ENCODE measurements around the gene PPIL3. TPM values are rescaled to one million over a fixed set of nuclear protein-coding genes. Genes with fewer than 3 reads are reported as not detected.

Gene PPIL3
- total RNA-seq, 1 donor from 2014 or later = 34.5 TPM

DNA sequence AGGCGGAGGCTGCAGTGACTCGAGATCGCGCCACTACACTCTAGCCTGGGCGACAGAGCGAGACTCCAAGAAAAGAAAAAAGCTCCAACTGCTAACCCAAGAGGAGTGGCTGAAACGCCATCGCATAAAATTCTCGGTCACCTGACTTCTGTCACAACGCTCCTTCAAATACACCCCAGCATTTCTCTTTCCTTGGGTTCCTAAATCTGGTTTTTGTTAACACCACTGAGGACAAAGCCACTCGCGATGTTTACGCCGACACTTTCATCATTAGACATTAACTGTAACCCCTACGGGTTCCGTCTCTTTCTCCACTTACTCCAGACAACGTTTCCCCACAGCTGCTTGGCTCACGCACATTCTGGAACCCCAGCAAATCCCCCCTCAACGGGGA is 25.1 kb downstream of the PPIL3 start:
- TF ChIP-seq, protein P1, sequence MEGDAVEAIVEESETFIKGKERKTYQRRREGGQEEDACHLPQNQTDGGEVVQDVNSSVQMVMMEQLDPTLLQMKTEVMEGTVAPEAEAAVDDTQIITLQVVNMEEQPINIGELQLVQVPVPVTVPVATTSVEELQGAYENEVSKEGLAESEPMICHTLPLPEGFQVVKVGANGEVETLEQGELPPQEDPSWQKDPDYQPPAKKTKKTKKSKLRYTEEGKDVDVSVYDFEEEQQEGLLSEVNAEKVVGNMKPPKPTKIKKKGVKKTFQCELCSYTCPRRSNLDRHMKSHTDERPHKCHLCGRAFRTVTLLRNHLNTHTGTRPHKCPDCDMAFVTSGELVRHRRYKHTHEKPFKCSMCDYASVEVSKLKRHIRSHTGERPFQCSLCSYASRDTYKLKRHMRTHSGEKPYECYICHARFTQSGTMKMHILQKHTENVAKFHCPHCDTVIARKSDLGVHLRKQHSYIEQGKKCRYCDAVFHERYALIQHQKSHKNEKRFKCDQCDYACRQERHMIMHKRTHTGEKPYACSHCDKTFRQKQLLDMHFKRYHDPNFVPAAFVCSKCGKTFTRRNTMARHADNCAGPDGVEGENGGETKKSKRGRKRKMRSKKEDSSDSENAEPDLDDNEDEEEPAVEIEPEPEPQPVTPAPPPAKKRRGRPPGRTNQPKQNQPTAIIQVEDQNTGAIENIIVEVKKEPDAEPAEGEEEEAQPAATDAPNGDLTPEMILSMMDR (IDR thresholded peaks at IDR 0.05; ENCODE audit: insufficient read depth, low read length, severe bottlenecking) = no peak
- H3K27me3 ChIP-seq (ENCODE audit: control insufficient read depth, insufficient read depth, low read length) = no peaks in the 10 kb centered on the region
- peaks cover 6% of the 10 kb centered on the region for H3K36me3 ChIP-seq (ENCODE audit: control insufficient read depth, insufficient read depth, low read length)
- FAIRE-seq = no peak
- DNase-seq (ENCODE audit: low read depth) = no peak
- H3K4me3 ChIP-seq (ENCODE audit: low read depth, low read length) = peak overlapping the region; percentile 79

DNA sequence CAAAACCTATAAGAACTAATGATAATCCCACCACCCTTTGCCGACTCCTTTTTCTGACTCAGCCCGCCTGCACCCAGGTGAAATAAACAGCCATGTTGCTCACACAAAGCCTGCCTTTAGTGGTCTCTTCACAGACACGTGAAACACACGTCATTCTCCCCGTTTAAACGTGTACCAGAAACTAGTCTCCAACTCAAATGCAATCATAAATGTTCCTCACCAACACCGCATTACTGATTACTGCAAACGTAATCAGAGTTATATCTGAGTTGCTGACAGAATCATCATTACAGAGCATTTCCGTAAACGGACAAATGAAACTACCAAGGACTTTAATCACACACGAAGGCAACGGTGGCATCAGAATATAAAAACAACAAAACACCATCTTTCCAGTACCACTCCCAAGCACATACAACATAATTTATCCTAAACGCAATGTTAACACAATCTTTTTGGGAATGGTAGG is 26.3 kb downstream of the PPIL3 start:
- H3K36me3 ChIP-seq (ENCODE audit: control insufficient read depth, insufficient read depth, low read length) = peaks cover 11% of the 10 kb centered on the region
- TF ChIP-seq, protein P1 (IDR thresholded peaks at IDR 0.05; ENCODE audit: insufficient read depth, low read length, severe bottlenecking) = no peak
- no peak for FAIRE-seq
- H3K27me3 ChIP-seq (ENCODE audit: control insufficient read depth, insufficient read depth, low read length) = no peaks in the 10 kb centered on the region
- DNase-seq (ENCODE audit: low read depth) = peak; percentile 82
- H3K4me3 ChIP-seq (ENCODE audit: low read depth, low read length) = peak overlapping the region; percentile 79

DNA sequence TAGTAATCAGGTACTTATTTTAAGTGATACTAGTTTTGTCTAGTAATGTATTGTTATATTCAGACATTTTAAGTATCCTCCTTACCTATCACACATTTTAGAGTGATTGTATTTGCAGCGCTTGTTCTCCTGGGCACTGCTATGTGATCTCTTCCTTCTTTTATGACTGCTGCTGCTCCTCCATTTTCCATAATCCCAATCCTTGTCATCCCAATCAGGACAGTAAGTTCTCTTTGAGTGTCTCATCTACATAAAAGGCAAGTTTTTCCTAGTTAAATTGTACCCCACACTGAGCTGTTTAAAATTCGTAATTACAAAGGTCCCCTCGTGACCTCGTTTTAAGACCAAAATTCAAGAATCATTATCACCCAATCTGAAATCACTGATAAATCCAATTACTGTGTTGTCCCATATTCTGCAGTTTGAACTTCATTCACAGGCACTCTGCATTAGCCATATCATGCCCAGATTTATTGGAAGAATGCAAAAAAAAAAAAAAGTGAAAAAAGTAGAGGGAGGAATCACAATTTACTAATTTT is 27.2 kb downstream of the PPIL3 start:
- H3K27me3 ChIP-seq (ENCODE audit: control insufficient read depth, insufficient read depth, low read length) = no peaks in the 10 kb centered on the region
- TF ChIP-seq, protein P1 (IDR thresholded peaks at IDR 0.05; ENCODE audit: insufficient read depth, low read length, severe bottlenecking) = no peak
- H3K36me3 ChIP-seq (ENCODE audit: control insufficient read depth, insufficient read depth, low read length) = peaks cover 14% of the 10 kb centered on the region
- H3K4me3 ChIP-seq (ENCODE audit: low read depth, low read length) = peak overlapping the region; percentile 79
- FAIRE-seq (no peak), DNase-seq (ENCODE audit: low read depth) (no peak)

DNA sequence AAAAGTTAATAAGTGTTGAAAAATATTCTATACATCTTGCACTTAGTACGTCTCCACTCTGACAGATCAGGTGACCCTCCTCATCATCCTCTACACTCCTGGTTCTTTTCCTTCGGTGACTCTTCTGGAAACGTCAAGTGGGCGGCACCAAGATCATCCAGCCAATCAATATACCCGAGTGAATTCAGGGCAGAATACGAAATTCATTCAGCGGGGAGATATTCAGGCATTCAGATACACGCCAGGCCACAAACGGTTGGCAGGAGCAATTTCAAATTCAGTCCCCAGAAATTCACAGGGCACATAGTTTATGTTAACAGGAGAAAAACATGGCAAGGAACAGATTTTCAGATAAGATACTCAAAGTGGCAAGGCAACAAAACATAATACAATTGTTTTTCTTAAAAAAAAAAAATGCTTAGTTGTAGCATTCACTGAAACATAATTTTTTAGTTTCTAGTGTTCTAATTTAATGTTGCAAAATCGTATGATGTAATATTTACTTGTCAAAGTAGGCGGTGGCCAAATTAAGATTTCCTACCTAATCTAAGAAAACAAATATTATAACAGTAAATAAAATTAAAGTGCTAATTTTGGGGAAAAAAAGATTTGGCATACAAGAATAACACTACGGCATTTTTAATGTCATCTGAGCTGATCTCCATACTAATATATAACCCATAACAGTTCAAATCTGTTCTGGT is 28.6 kb downstream of the PPIL3 start:
- Histone ChIP-seq H3K27me3 (ENCODE audit: control insufficient read depth, insufficient read depth, low read length) (no peaks in the 10 kb centered on the region), H3K36me3 (ENCODE audit: control insufficient read depth, insufficient read depth, low read length) (peaks cover 19% of the 10 kb centered on the region), H3K4me3 (ENCODE audit: low read depth, low read length) (no peak overlapping the region)
- TF ChIP-seq, protein P1 (IDR thresholded peaks at IDR 0.05; ENCODE audit: insufficient read depth, low read length, severe bottlenecking) = no peak
- DNase-seq (ENCODE audit: low read depth) = peak; percentile 45
- FAIRE-seq = no peak

DNA sequence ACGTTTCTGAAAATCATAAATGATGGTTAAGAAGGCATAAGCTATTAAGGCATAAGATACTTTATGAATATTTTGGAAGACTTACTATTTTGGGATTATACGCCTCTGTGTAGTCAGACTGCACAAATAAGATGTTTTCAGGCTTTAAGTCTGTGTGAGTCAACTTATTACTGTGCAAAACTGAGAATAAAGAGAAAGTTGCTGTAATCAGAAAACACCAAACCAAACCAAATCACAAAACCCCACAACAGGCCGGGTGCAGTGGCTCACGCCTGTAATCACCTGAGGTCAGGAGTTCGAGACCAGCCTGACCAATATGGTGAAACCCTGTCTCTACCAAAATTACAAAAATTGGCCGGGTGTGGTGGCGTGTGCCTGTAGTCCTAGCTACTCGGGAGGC is 32.1 kb downstream of the PPIL3 start:
- H3K36me3 ChIP-seq (ENCODE audit: control insufficient read depth, insufficient read depth, low read length) = peaks cover 22% of the 10 kb centered on the region
- DNase-seq (ENCODE audit: low read depth) = no peak
- TF ChIP-seq, protein P1 (IDR thresholded peaks at IDR 0.05; ENCODE audit: insufficient read depth, low read length, severe bottlenecking) = no peak
- H3K4me3 ChIP-seq (ENCODE audit: low read depth, low read length) = no peak overlapping the region
- FAIRE-seq = no peak
- no peaks in the 10 kb centered on the region for H3K27me3 ChIP-seq (ENCODE audit: control insufficient read depth, insufficient read depth, low read length)

All from bronchial epithelial cell (primary cell).